Parathyroid adenoma (tissue), 2 donors: ENCODE results near the gene LPP.
"Not testable (repeated sequence)": the region's sequence is repeated elsewhere in the genome, so short reads cannot be mapped to it uniquely, and the experiment has no call there.

Source experiments
- H2AFZ ChIP-seq: fragments of 300-600 bp; sonication (generic); one replicate; pipeline ENCODE4 v1.7.0; 2017; ENCODE audit warnings: antibody characterized with exemption, mild to moderate bottlenecking
- H3K27ac ChIP-seq: fragments of 300-600 bp; sonication (generic); one replicate; pipeline ENCODE4 v1.7.0; 2017
- H3K27me3 ChIP-seq: fragments of 300-600 bp; sonication (generic); one replicate; pipeline ENCODE4 v1.7.0; 2017; ENCODE audit warnings: low read length; ENCODE audit not compliant: control insufficient read depth, insufficient read depth
- H3K36me3 ChIP-seq: fragments of 300-600 bp; sonication (generic); one replicate; pipeline ENCODE4 v1.7.0; 2017; ENCODE audit warnings: low read length; ENCODE audit not compliant: control insufficient read depth, insufficient read depth
- H3K4me1 ChIP-seq: fragments of 300-600 bp; sonication (generic); one replicate; pipeline ENCODE4 v1.7.0; 2017; ENCODE audit warnings: control low read depth
- H3K4me2 ChIP-seq: fragments of 300-600 bp; sonication (generic); one replicate; pipeline ENCODE4 v1.7.0; 2017; ENCODE audit warnings: low read length
- H3K4me3 ChIP-seq: fragments of 300-600 bp; sonication (generic); one replicate; pipeline ENCODE4 v1.7.0; 2017; ENCODE audit warnings: low read depth, low read length
- H3K79me2 ChIP-seq: fragments of 300-600 bp; sonication (generic); one replicate; pipeline ENCODE4 v1.7.0; 2017; ENCODE audit warnings: control low read depth
- H3K9ac ChIP-seq: fragments of 300-600 bp; sonication (generic); one replicate; pipeline ENCODE4 v1.7.0; 2017; ENCODE audit warnings: mild to moderate bottlenecking
- H3K9me3 ChIP-seq: fragments of 300-600 bp; sonication (generic); one replicate; pipeline ENCODE4 v1.7.0; 2017; ENCODE audit warnings: low read length; ENCODE audit not compliant: control insufficient read depth
- CTCF ChIP-seq: fragments of 300-600 bp; sonication (generic); IDR thresholded peaks from one replicate; pipeline ENCODE4 v1.7.0; 2017; ENCODE audit warnings: antibody characterized with exemption, mild to moderate bottlenecking
- donor health status: primary hyperparathyroidism.

Gene LPP

GRCh38 chr3:188697127-188697526, 543.2 kb downstream of the LPP start:
- Histone ChIP-seq H3K9me3 (no peaks in the 10 kb centered on the region), H3K4me2 (no peak overlapping the region), H3K9ac (no peak overlapping the region), H3K4me3 (no peak overlapping the region), H3K27me3 (no peaks in the 10 kb centered on the region), H3K4me1 (peaks cover 5% of the 10 kb centered on the region), H3K79me2 (no peaks in the 10 kb centered on the region), H3K27ac (no peak overlapping the region), H3K36me3 (no peaks in the 10 kb centered on the region), H2AFZ (no peak overlapping the region)
- TF ChIP-seq CTCF = no peak

GRCh38 chr3:188698436-188698835, 544.5 kb downstream of the LPP start:
- TF ChIP-seq CTCF = no peak
- H3K9me3 ChIP-seq = no peaks in the 10 kb centered on the region
- H3K4me2 ChIP-seq = no peak overlapping the region
- no peak overlapping the region for H3K9ac ChIP-seq
- no peak overlapping the region for H3K27ac ChIP-seq
- H2AFZ ChIP-seq = no peak overlapping the region
- H3K79me2 ChIP-seq = no peaks in the 10 kb centered on the region
- H3K27me3 ChIP-seq = no peaks in the 10 kb centered on the region
- H3K4me3 ChIP-seq = no peak overlapping the region
- H3K4me1 ChIP-seq = no peaks in the 10 kb centered on the region
- no peaks in the 10 kb centered on the region for H3K36me3 ChIP-seq

GRCh38 chr3:188700501-188700900, 546.5 kb downstream of the LPP start:
- Histone ChIP-seq H3K27me3 (no peaks in the 10 kb centered on the region), H3K9ac (no peak overlapping the region), H3K27ac (no peak overlapping the region), H3K79me2 (no peaks in the 10 kb centered on the region), H3K4me2 (no peak overlapping the region), H3K9me3 (no peaks in the 10 kb centered on the region), H3K36me3 (no peaks in the 10 kb centered on the region), H3K4me3 (no peak overlapping the region), H2AFZ (no peak overlapping the region), H3K4me1 (no peaks in the 10 kb centered on the region)
- TF ChIP-seq CTCF = no peak

GRCh38 chr3:188700918-188701317, 547.0 kb downstream of the LPP start:
- no peaks in the 10 kb centered on the region for H3K9me3 ChIP-seq
- no peaks in the 10 kb centered on the region for H3K79me2 ChIP-seq
- no peak overlapping the region for H3K4me2 ChIP-seq
- H3K27ac ChIP-seq = no peak overlapping the region
- no peak overlapping the region for H2AFZ ChIP-seq
- no peaks in the 10 kb centered on the region for H3K4me1 ChIP-seq
- H3K4me3 ChIP-seq = no peak overlapping the region
- TF ChIP-seq CTCF = no peak
- H3K9ac ChIP-seq = no peak overlapping the region
- H3K27me3 ChIP-seq = no peaks in the 10 kb centered on the region
- H3K36me3 ChIP-seq = no peaks in the 10 kb centered on the region

- no peaks in the 10 kb centered on the region for H3K9me3 ChIP-seq
- no peaks in the 10 kb centered on the region for H3K36me3 ChIP-seq
- no peak for TF ChIP-seq CTCF
- H3K4me3 ChIP-seq = no peak overlapping the region
- no peaks in the 10 kb centered on the region for H3K27me3 ChIP-seq
- H3K4me1 ChIP-seq = no peaks in the 10 kb centered on the region
- H3K4me2 ChIP-seq = no peak overlapping the region
- no peaks in the 10 kb centered on the region for H3K79me2 ChIP-seq
- no peak overlapping the region for H3K9ac ChIP-seq
- no peak overlapping the region for H2AFZ ChIP-seq
- H3K27ac ChIP-seq = no peak overlapping the region
Measured at GRCh38 chr3:188701485-188701969, 547.6 kb downstream of the LPP start.

- H3K9me3 ChIP-seq, H3K79me2 ChIP-seq, H3K27me3 ChIP-seq, H3K9ac ChIP-seq, H3K36me3 ChIP-seq, H2AFZ ChIP-seq, H3K27ac ChIP-seq, H3K4me2 ChIP-seq, H3K4me3 ChIP-seq, H3K4me1 ChIP-seq: not testable (repeated sequence)
Measured at GRCh38 chr3:188702028-188702427, 548.1 kb downstream of the LPP start.
